SJCRH30 (cell line): ENCODE results near the gene COL6A1. TPM values are rescaled to one million over a fixed set of nuclear protein-coding genes. Genes with fewer than 3 reads are reported as not detected.
A peak's percentile ranks its signal among the peaks of the same experiment; 100 is the strongest.

Experiments
- DNase-seq, 2 experiments: peaks; one replicate each; pipeline ENCODE4 v3.0.0-alpha.2; 2015 to 2020
- H3K27ac ChIP-seq: fragments of 250-450 bp; sonication (Bioruptor Pico); 2 replicates; pipeline ENCODE4 v1.5.1; 2020; ENCODE audit warnings: mild to moderate bottlenecking, moderate library complexity
- H3K27me3 ChIP-seq: fragments of 250-450 bp; sonication (Bioruptor Pico); 2 replicates; pipeline ENCODE4 v1.5.1; 2020; ENCODE audit warnings: mild to moderate bottlenecking, moderate library complexity
- H3K36me3 ChIP-seq: fragments of 250-450 bp; sonication (Bioruptor Pico); 2 replicates; pipeline ENCODE4 v1.5.1; 2020; ENCODE audit warnings: mild to moderate bottlenecking, moderate library complexity
- H3K4me1 ChIP-seq: fragments of 250-450 bp; sonication (Bioruptor Pico); 2 replicates; pipeline ENCODE4 v1.5.1; 2020; ENCODE audit warnings: mild to moderate bottlenecking, moderate library complexity
- H3K4me3 ChIP-seq: fragments of 250-450 bp; sonication (Bioruptor Pico); 2 replicates; pipeline ENCODE4 v1.5.1; 2020; ENCODE audit warnings: mild to moderate bottlenecking, moderate library complexity
- H3K9me3 ChIP-seq: fragments of 250-450 bp; sonication (Bioruptor Pico); replicated peaks from 2 replicates; pipeline ENCODE4 v1.5.1; 2020; ENCODE audit warnings: mild to moderate bottlenecking, moderate library complexity
- total RNA-seq: library from RNA; depleted of rRNA; stranded (reverse); fragments of >200 nt; shearing (Covaris generic); gene quantifications from 2 replicates; pipeline ENCODE4 v1.2.3, GENCODE V29; 2014

Gene COL6A1
- total RNA-seq, 1 experiment from 2014 or later, result 12.6 TPM

- DNase-seq, result no peak
Observed at GRCh38 chr21:45941717-45942546, 39.6 kb upstream of the COL6A1 start.

GRCh38 chr21:45942755-45943629 is 38.6 kb upstream of the COL6A1 start:
- no peak overlapping the region for H3K27ac ChIP-seq
- no peaks in the 10 kb centered on the region; the same call in 1 of the 2 replicates for H3K4me1 ChIP-seq
- H3K36me3 ChIP-seq, result no peaks in the 10 kb centered on the region
- DNase-seq, result no peak
- H3K27me3 ChIP-seq, result no peaks in the 10 kb centered on the region
- H3K9me3 ChIP-seq, result no peaks in the 10 kb centered on the region
- H3K4me3 ChIP-seq, result no peak overlapping the region

More at GRCh38 chr21:45941717-45942546, 39.6 kb upstream of the COL6A1 start:
- Histone ChIP-seq H3K4me1 (no peaks in the 10 kb centered on the region; the same call in 1 of the 2 replicates), H3K27me3 (no peaks in the 10 kb centered on the region), H3K27ac (no peak overlapping the region), H3K9me3 (no peaks in the 10 kb centered on the region), H3K4me3 (no peak overlapping the region), H3K36me3 (no peaks in the 10 kb centered on the region)

DNA sequence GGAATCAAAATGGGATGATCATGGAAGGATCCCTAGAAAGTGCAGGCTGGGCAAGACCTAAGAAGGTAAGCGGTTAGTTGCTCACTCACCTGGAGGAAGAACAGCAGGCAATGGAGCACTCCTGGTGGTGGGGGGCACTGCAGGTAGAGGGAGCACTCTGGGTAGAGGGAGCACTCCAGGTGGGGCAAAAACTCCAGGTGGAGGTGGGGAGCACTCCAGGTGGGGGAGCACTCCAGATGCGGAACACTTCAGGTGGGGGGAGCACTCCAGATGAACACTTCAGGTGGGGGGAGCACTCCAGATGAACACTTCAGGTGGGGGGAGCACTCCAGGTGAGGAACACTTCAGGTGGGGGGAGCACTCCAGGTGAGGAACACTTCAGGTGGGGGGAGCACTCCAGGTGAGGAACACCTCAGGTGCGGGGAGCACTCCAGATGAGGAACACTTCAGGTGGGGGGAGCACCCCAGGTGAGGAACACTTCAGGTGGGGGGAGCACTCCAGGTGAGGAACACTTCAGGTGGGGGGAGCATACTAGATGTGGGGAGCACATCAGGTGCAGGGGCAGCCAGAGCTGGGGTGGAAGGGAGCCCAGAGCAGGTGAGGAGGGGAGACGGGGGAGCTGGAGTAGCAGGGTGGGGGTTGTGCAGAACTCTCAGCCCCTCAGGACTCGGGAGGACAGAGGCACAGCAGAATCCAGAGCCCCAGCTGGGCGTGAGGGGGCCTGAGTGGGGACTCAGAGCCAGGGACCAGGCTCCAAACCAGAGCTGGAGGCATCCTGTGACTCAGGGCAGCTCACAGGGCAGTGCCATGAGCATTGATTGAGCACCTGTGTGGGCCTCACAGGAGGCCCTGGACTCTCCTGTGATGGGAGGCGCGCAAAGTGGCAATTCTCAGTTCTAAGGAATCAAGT is 37.7 kb upstream of the COL6A1 start:
- H3K27ac ChIP-seq, result no peak overlapping the region
- no peak overlapping the region for H3K4me3 ChIP-seq
- no peaks in the 10 kb centered on the region for H3K36me3 ChIP-seq
- no peaks in the 10 kb centered on the region for H3K27me3 ChIP-seq
- H3K4me1 ChIP-seq, result no peaks in the 10 kb centered on the region; the same call in 1 of the 2 replicates
- H3K9me3 ChIP-seq, result no peaks in the 10 kb centered on the region
- no peak for DNase-seq

DNA sequence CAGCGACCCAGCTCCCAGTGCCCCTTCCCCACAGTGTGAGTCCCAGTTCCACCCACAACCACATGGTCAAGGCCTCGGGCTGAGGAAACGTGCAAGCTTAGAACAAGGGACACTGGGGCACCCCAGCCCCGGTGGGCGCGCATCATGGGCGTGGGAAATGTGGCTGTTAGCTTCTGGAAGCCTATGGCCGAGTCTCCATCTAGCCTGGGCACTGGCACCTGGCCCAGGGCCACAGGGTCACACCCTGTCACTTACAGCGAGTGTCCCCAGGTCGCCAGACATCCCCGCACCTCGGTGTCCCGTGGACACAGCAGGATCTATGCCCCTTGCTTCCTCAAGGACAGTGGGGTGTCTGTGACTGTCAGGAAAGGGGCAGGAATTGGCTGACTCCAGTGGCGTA is 37.0 kb upstream of the COL6A1 start:
- Histone ChIP-seq H3K4me3 (no peak overlapping the region), H3K9me3 (no peaks in the 10 kb centered on the region), H3K4me1 (no peaks in the 10 kb centered on the region), H3K27me3 (no peaks in the 10 kb centered on the region), H3K27ac (no peak overlapping the region), H3K36me3 (no peaks in the 10 kb centered on the region)
- DNase-seq, result no peak

DNA sequence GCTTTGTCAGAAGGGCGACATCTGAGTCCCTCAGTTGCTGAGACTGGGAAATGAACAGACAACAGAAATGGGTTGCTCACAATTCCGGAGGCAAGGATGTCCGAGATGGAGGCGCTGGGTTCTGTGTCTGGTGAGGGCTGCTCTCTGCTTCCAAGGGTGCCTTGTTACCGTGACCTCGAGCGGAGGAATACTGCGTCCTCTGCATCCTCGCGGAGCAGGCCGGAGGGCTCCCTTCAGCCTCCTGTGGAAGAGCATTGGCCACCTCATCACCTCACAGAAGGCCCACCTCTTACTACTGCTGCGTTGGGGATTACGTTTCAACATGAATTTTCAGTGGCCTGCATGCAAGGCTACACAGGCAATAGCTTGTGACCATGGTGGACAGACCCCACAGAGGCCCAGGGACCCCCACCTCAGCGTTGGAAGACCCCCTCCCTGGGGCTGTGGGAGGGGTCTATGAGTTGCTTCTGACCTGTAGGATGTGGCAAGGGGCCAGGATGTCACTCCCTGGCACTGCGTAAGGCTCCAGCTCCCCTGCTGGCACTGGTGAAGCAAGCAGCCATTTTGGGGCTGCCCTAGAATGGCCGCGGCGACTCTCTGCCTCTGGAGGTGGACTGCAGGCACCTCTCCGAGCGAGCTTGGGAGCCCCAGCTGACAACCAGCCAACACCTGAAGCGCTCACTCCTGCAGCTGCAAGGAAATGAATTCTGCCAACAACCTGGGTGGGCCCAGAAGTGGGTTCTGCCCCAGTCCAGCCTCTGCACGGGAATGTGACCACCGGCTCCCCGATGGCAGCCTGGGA is 36.3 kb upstream of the COL6A1 start:
- Histone ChIP-seq H3K27me3 (no peaks in the 10 kb centered on the region), H3K4me3 (no peak overlapping the region), H3K36me3 (no peaks in the 10 kb centered on the region), H3K9me3 (no peaks in the 10 kb centered on the region), H3K27ac (no peak overlapping the region), H3K4me1 (no peaks in the 10 kb centered on the region)
- no peak for DNase-seq

DNA sequence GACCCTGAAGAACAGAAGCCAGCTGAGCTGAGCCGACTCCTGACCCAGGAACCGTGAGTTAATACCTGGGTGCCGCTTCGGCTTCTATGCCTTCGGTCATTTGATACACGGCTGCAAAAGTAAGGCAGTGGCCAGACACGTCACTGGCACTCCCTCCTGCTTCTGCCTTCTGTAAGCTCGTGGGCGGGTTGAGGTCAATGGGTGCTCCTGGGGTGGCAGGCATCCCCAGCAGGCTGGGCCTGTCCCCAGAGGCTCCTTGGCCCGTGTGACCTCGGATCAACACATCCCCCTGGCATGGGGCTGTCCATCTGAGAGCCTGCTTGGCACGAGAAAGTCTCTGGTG is 35.7 kb upstream of the COL6A1 start:
- DNase-seq, result no peak
- H3K4me3 ChIP-seq, result no peak overlapping the region
- H3K27me3 ChIP-seq, result no peaks in the 10 kb centered on the region
- H3K36me3 ChIP-seq, result no peaks in the 10 kb centered on the region
- no peak overlapping the region for H3K27ac ChIP-seq
- H3K9me3 ChIP-seq, result no peaks in the 10 kb centered on the region
- no peaks in the 10 kb centered on the region; the same call in 1 of the 2 replicates for H3K4me1 ChIP-seq

GRCh38 chr21:45947296-45947695 is 34.3 kb upstream of the COL6A1 start:
- DNase-seq, result no peak
- Histone ChIP-seq H3K9me3 (no peaks in the 10 kb centered on the region), H3K4me3 (no peak overlapping the region), H3K27ac (no peak overlapping the region), H3K36me3 (no peaks in the 10 kb centered on the region), H3K4me1 (no peaks in the 10 kb centered on the region; the same call in 1 of the 2 replicates), H3K27me3 (no peaks in the 10 kb centered on the region)

GRCh38 chr21:45947716-45948255 is 33.8 kb upstream of the COL6A1 start:
- no peak for DNase-seq
- no peaks in the 10 kb centered on the region for H3K27me3 ChIP-seq
- H3K4me1 ChIP-seq, result no peaks in the 10 kb centered on the region; the same call in 1 of the 2 replicates

GRCh38 chr21:45948576-45949141 is 32.9 kb upstream of the COL6A1 start:
- no peak for DNase-seq
- no peaks in the 10 kb centered on the region for H3K27me3 ChIP-seq
- H3K9me3 ChIP-seq, result no peaks in the 10 kb centered on the region
- no peak overlapping the region for H3K4me3 ChIP-seq
- H3K36me3 ChIP-seq, result no peaks in the 10 kb centered on the region
- H3K4me1 ChIP-seq, result no peaks in the 10 kb centered on the region; the same call in 1 of the 2 replicates
- H3K27ac ChIP-seq, result no peak overlapping the region

More at GRCh38 chr21:45947716-45948255, 33.8 kb upstream of the COL6A1 start:
- H3K27ac ChIP-seq, result no peak overlapping the region
- no peaks in the 10 kb centered on the region for H3K9me3 ChIP-seq
- no peak overlapping the region for H3K4me3 ChIP-seq
- H3K36me3 ChIP-seq, result no peaks in the 10 kb centered on the region

DNA sequence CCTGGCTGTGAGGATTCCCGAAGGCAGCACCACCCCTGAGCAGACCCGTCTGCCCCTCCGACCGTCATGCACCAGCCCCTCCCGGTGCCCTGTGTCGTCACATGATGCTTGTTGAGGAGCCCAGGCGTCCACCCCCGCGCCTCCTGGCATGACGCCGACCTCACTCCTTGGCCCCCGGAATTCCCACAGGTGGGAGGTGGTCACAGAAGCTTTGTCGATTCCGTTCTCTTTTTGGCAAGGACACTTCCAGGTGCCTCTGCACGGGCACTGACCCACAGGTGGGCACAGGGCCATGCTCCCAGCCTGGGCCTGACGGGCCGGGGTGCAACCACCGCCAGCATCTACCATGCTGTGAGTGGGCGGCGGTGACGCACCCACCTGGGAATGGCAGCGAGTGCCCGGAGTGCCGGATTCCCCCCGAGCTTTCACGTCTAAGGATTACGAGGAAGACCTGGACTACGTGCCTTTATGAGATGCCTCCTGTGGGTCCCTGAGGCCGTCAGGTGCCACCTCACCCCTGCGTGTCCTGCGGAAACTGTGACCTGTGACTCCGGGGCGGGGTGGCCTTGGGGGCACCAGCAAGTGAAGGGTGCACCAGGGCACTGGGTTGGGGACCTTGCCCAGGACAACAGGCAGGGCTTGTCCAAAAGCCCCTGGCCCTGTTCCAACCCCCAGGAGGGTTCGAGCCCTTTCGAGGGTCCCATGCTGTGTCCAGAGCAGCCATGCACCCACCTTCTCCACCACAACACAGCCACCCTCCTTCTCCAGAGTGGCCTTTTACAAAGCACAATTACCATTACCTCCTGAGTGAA is 31.4 kb upstream of the COL6A1 start:
- Histone ChIP-seq H3K9me3 (no peaks in the 10 kb centered on the region), H3K27me3 (no peaks in the 10 kb centered on the region), H3K4me1 (no peaks in the 10 kb centered on the region; the same call in 1 of the 2 replicates), H3K4me3 (peak overlapping the region; percentile 21; the same call in 1 of the 2 replicates), H3K27ac (no peak overlapping the region), H3K36me3 (no peaks in the 10 kb centered on the region)
- no peak for DNase-seq

DNA sequence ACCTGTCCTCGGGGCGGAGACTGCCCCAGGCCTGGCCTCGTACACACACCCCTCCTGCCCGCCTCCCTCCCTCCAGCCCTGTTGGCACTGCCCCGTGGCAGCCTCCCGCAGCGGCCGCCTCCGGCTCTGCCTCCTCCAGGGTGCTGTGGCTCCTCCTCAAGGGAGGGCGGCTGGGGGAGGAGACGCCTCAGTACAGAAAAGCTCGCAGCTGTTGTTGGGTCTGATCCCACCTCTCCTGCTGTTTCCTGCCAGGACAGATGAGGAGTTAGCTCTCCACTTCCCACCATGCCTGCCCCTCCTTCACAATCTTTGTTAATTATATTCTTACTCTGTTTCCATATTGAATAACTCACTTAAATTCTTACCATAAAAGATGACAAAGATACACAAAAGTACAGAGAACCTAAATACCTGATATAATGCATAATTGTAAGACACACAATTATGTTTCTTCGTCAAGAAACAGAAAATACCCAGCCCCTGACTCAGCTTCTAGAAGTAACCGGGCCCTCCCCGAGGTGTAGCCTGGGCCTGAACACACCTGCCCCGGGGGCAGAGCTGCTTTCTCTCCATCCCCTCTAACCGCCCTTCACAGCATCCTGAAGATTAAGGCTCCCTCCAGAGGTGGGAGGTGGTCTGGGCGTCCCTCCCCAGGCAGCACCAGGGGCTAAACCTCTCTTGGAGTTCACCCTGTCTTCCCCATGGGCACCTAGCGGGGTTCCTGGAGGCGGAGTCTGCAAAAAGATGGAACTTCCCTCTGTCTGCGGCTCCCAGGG is 30.6 kb upstream of the COL6A1 start:
- Histone ChIP-seq H3K27ac (peak overlapping the region; percentile 21; the same call in 1 of the 2 replicates), H3K4me1 (no peaks in the 10 kb centered on the region; the same call in 1 of the 2 replicates), H3K27me3 (no peaks in the 10 kb centered on the region), H3K4me3 (peak overlapping the region; percentile 21), H3K9me3 (no peaks in the 10 kb centered on the region), H3K36me3 (no peaks in the 10 kb centered on the region)
- peak; percentile 81 to 89 for DNase-seq

GRCh38 chr21:45951676-45952075 is 29.9 kb upstream of the COL6A1 start:
- H3K9me3 ChIP-seq, result no peaks in the 10 kb centered on the region
- H3K27ac ChIP-seq, result no peak overlapping the region
- H3K4me3 ChIP-seq, result no peak overlapping the region
- no peaks in the 10 kb centered on the region for H3K27me3 ChIP-seq
- no peak for DNase-seq
- H3K36me3 ChIP-seq, result no peaks in the 10 kb centered on the region
- no peaks in the 10 kb centered on the region; the same call in 1 of the 2 replicates for H3K4me1 ChIP-seq
